ENCODE measurements around the gene LLPH.

GRCh38 chr12:66137937-66138336, 7.4 kb upstream of the LLPH start:
- TF ChIP-seq ZFP3 (CRISPR knock-in tag; IDR thresholded peaks at IDR 0.05) (no peak), CSDC2 (CRISPR knock-in tag; IDR thresholded peaks at IDR 0.05) (no peak), ZC3H10 (CRISPR knock-in tag; IDR thresholded peaks at IDR 0.05) (no peak), ARNTL (CRISPR knock-in tag; IDR thresholded peaks at IDR 0.05; ENCODE audit: borderline replicate concordance, low read depth) (no peak), PPARA (CRISPR knock-in tag; IDR thresholded peaks at IDR 0.05; ENCODE audit: borderline replicate concordance) (no peak), ZFP30 (CRISPR knock-in tag; IDR thresholded peaks at IDR 0.05) (no peak), ZNF8 (CRISPR knock-in tag; IDR thresholded peaks at IDR 0.05) (no peak), CREB5 (CRISPR knock-in tag; IDR thresholded peaks at IDR 0.05; ENCODE audit: low read depth) (no peak), TSHZ2 (CRISPR knock-in tag; IDR thresholded peaks at IDR 0.05) (no peak), TOX (CRISPR knock-in tag; IDR thresholded peaks at IDR 0.05; ENCODE audit: borderline replicate concordance) (no peak), GLIS3 (CRISPR knock-in tag; IDR thresholded peaks at IDR 0.05) (no peak), TCF4 (CRISPR knock-in tag; IDR thresholded peaks at IDR 0.05; ENCODE audit: borderline replicate concordance) (no peak), ESRRG (CRISPR knock-in tag; IDR thresholded peaks at IDR 0.05) (no peak)

Data from SK-N-SH treated with all-trans-retinoic acid at 6 μM for 48 hours (cell line).